ENCODE results near the gene LRGUK. TPM values are rescaled to one million over a fixed set of nuclear protein-coding genes. Genes with fewer than 3 reads are reported as not detected.

LRGUK gene
- total and polyA plus RNA-seq, 2 of the 8 experiments (the other 6 are each of a cell fraction or from before 2014, with no cell fraction given), result 1.5 to 3.6 TPM

GRCh38 chr7:134081695-134082094, 45.4 kb upstream of the LRGUK start:
- no peak overlapping the region for H2BK120ac ChIP-seq (replicated peaks; ENCODE audit: low read depth, low read length)
- ChIA-PET POLR2A (ENCODE audit: partially characterized antibody) (interaction anchor here (1.2 kb wide), 1 partner anchor 13 kb away, joined by 3 read pairs; no protein-coding TSS in a partner anchor), CTCF (ENCODE audit: partially characterized antibody) (no interaction called here)
- no peak overlapping the region for H4K8ac ChIP-seq (ENCODE audit: extremely low read depth, insufficient read depth, low read length)
- H4K91ac ChIP-seq (replicated peaks; ENCODE audit: insufficient read length, low read length), result no peak overlapping the region
- FAIRE-seq, result no peak
- no peak overlapping the region for H3K9ac ChIP-seq (replicated peaks in 1 of 4; ENCODE audit: extremely low read depth in 1 of 4, low read depth in 3 of 4, low read length in 3 of 4)
- no peaks in the 10 kb centered on the region for H3K27me3 ChIP-seq (replicated peaks in 1 of 4; ENCODE audit: control insufficient read depth in 3 of 4, extremely low read depth in 1 of 4, insufficient read depth in 3 of 4, low read length in 3 of 4)
- peaks cover 0 to 2% (median 0%) of the 10 kb centered on the region in 4 experiments; a peak in 1 of 8 replicates for H3K36me3 ChIP-seq (ENCODE audit: control insufficient read depth in 2 of 4, insufficient read depth in 4 of 4, low read length in 3 of 4)
- no peak overlapping the region for H2AK5ac ChIP-seq (ENCODE audit: low read depth, low read length)
- H3K4ac ChIP-seq (replicated peaks; ENCODE audit: insufficient read length, low read depth, low read length), result no peak overlapping the region
- no peak overlapping the region for H3K18ac ChIP-seq (ENCODE audit: extremely low read depth, low read length)
- no peak overlapping the region for H2BK12ac ChIP-seq (ENCODE audit: low read depth, low read length)
- H3K23me2 ChIP-seq (ENCODE audit: low read depth, low read length), result no peaks in the 10 kb centered on the region
- H3K23ac ChIP-seq (ENCODE audit: insufficient read length), result no peak overlapping the region
- H3K79me1 ChIP-seq (ENCODE audit: low read depth, low read length), result no peaks in the 10 kb centered on the region
- peaks cover 0 to 7% of the 10 kb centered on the region in 2 experiments; a peak in 1 of 4 replicates for H3K9me3 ChIP-seq (ENCODE audit: insufficient read depth in 2 of 2, low read depth in 1 of 2, low read length in 1 of 2)
- H3K79me2 ChIP-seq (ENCODE audit: control insufficient read depth in 1 of 2, insufficient read depth in 2 of 2, low read length in 2 of 2), result no peaks in the 10 kb centered on the region
- DNase-seq (ENCODE audit: low read depth in 1 of 2, low spot score in 2 of 2), result no peak
- no peak overlapping the region for H2BK5ac ChIP-seq (ENCODE audit: low read depth, low read length)
- no peak overlapping the region for H3K14ac ChIP-seq (ENCODE audit: insufficient read length)
- no peak overlapping the region for H2BK15ac ChIP-seq (ENCODE audit: low read length)
- H3K4me1 ChIP-seq (replicated peaks in 1 of 4; ENCODE audit: control insufficient read depth in 3 of 4, insufficient read depth in 4 of 4, low read length in 3 of 4), result no peaks in the 10 kb centered on the region
- no peaks in the 10 kb centered on the region for H4K20me1 ChIP-seq (replicated peaks in 1 of 2; ENCODE audit: control insufficient read depth in 1 of 2, insufficient read depth in 2 of 2, low read length in 2 of 2)
- H2AFZ ChIP-seq (ENCODE audit: low read length), result no peak overlapping the region
- H2BK20ac ChIP-seq (ENCODE audit: low read length), result no peak overlapping the region
- H3K4me2 ChIP-seq (ENCODE audit: insufficient read depth in 1 of 2, low read depth in 2 of 2, low read length in 2 of 2), result no peak overlapping the region
- 85% methylated on average over 1 of the region's 1 CpG; no CpG with 5 or more reads in 1 of the 2 experiments for WGBS, 2 experiments (ENCODE audit: extremely low coverage in 1 of 2, insufficient coverage in 1 of 2, insufficient read length in 1 of 2, insufficient replicate concordance in 2 of 2, low coverage in 1 of 2, low lambda C conversion rate in 2 of 2, missing lambda C conversion rate in 1 of 2)
- no peak overlapping the region for H3K4me3 ChIP-seq (ENCODE audit: extremely low read depth in 1 of 4, insufficient read depth in 2 of 4, low read depth in 3 of 4, low read length in 4 of 4)
- no peak overlapping the region for H4K5ac ChIP-seq (ENCODE audit: insufficient read length, low read depth, low read length)
- H3K56ac ChIP-seq (replicated peaks; ENCODE audit: insufficient read length, low read depth, low read length), result no peak overlapping the region
- no peak overlapping the region for H3K27ac ChIP-seq (ENCODE audit: low read depth, low read length)
- no peak for TF ChIP-seq TAF7 (optimal IDR thresholded peaks at IDR 0.05; ENCODE audit: borderline replicate concordance, low read depth, low read length)
